H9 (cell line): ENCODE results near the gene IQSEC1. TPM values are rescaled to one million over a fixed set of nuclear protein-coding genes. Genes with fewer than 3 reads are reported as not detected.

ENCODE experiments used
- DNase-seq: peaks from one replicate; pipeline ENCODE4 v3.0.0-alpha.2; 2017
- H2AFZ ChIP-seq: one replicate; pipeline ENCODE4 v1.6.1; 2013; ENCODE audit warnings: mild to moderate bottlenecking, low read length, control low read depth, moderate library complexity
- H2AK5ac ChIP-seq: 2 replicates; pipeline ENCODE4 v1.6.1; 2013; ENCODE audit warnings: low read length, control low read depth, mixed read lengths; ENCODE audit not compliant: insufficient read length
- H2BK120ac ChIP-seq: one replicate; pipeline ENCODE4 v1.6.1; 2013; ENCODE audit warnings: low read depth, mild to moderate bottlenecking, low read length, control low read depth, inconsistent platforms; ENCODE audit not compliant: poor library complexity, severe bottlenecking
- H2BK12ac ChIP-seq: 2 replicates; pipeline ENCODE4 v1.6.1; 2013; ENCODE audit warnings: low read length, control low read depth, mixed read lengths, low read depth; ENCODE audit not compliant: insufficient read length
- H2BK15ac ChIP-seq: 2 replicates; pipeline ENCODE4 v1.6.1; 2013; ENCODE audit warnings: low read depth, low read length, control low read depth
- H2BK20ac ChIP-seq: one replicate; pipeline ENCODE4 v1.6.1; 2013; ENCODE audit warnings: low read depth, mild to moderate bottlenecking, low read length, control low read depth, inconsistent platforms; ENCODE audit not compliant: poor library complexity, severe bottlenecking
- H2BK5ac ChIP-seq: 2 replicates; pipeline ENCODE4 v1.6.1; 2013; ENCODE audit warnings: low read length, control low read depth, mixed read lengths; ENCODE audit not compliant: insufficient read length
- H3K14ac ChIP-seq: 2 replicates; pipeline ENCODE4 v1.6.1; 2013; ENCODE audit warnings: low read length, control low read depth; ENCODE audit not compliant: insufficient read depth
- H3K18ac ChIP-seq: 2 replicates; pipeline ENCODE4 v1.6.1; 2013; ENCODE audit warnings: low read depth, mild to moderate bottlenecking, mixed read lengths, low read length, control low read depth; ENCODE audit not compliant: insufficient read length
- H3K23ac ChIP-seq: 2 replicates; pipeline ENCODE4 v1.6.1; 2013; ENCODE audit warnings: low read length, control low read depth, mixed read lengths, low read depth; ENCODE audit not compliant: insufficient read length
- H3K23me2 ChIP-seq: 2 replicates; pipeline ENCODE4 v1.6.1; 2013; ENCODE audit warnings: low read depth, mild to moderate bottlenecking, mixed read lengths, low read length, control low read depth; ENCODE audit not compliant: insufficient read length, poor library complexity, severe bottlenecking
- H3K27ac ChIP-seq: 2 replicates; pipeline ENCODE4 v1.5.1; 2013; ENCODE audit warnings: low read length, control low read depth, mixed read lengths, low read depth; ENCODE audit not compliant: insufficient read length
- H3K27me3 ChIP-seq: 2 replicates; pipeline ENCODE4 v1.6.1; 2013; ENCODE audit warnings: low read length, control low read depth, inconsistent platforms; ENCODE audit not compliant: insufficient read depth
- H3K4ac ChIP-seq: 2 replicates; pipeline ENCODE4 v1.6.1; 2013; ENCODE audit warnings: low read depth, mild to moderate bottlenecking, control low read depth, inconsistent platforms, low read length, moderate library complexity
- H3K4me1 ChIP-seq: 2 replicates; pipeline ENCODE4 v1.6.1; 2013; ENCODE audit warnings: low read length, control low read depth, inconsistent platforms; ENCODE audit not compliant: insufficient read depth
- H3K4me2 ChIP-seq: 2 replicates; pipeline ENCODE4 v1.6.1; 2013; ENCODE audit warnings: low read length, control low read depth, mixed read lengths; ENCODE audit not compliant: insufficient read length, insufficient read depth
- H3K56ac ChIP-seq: 2 replicates; pipeline ENCODE4 v1.6.1; 2013; ENCODE audit warnings: low read depth, mild to moderate bottlenecking, mixed read lengths, low read length, control low read depth; ENCODE audit not compliant: insufficient read length
- H3K79me1 ChIP-seq: 2 replicates; pipeline ENCODE4 v1.6.1; 2013; ENCODE audit warnings: low read depth, mild to moderate bottlenecking, moderate library complexity, low read length, control low read depth, inconsistent platforms; ENCODE audit not compliant: insufficient read depth, poor library complexity, severe bottlenecking
- H3K79me2 ChIP-seq: 2 replicates; pipeline ENCODE4 v1.6.1; 2013; ENCODE audit warnings: low read length, control low read depth, inconsistent platforms; ENCODE audit not compliant: insufficient read depth
- H3K9ac ChIP-seq: 2 replicates; pipeline ENCODE4 v1.6.1; 2013; ENCODE audit warnings: low read length, control low read depth, mixed read lengths; ENCODE audit not compliant: insufficient read length; ENCODE audit errors: extremely low read depth
- H3K9me3 ChIP-seq: one replicate; pipeline ENCODE4 v1.6.1; 2013; ENCODE audit warnings: low read depth, low read length, inconsistent platforms; ENCODE audit not compliant: control insufficient read depth
- H3T11ph ChIP-seq: one replicate; pipeline ENCODE4 v1.6.1; 2013; ENCODE audit warnings: mild to moderate bottlenecking, low read length, control low read depth, inconsistent platforms
- H4K20me1 ChIP-seq: one replicate; pipeline ENCODE4 v1.6.1; 2013; ENCODE audit not compliant: control insufficient read depth, insufficient read length, insufficient read depth
- H4K5ac ChIP-seq: 2 replicates; pipeline ENCODE4 v1.6.1; 2013; ENCODE audit warnings: low read depth, mild to moderate bottlenecking, mixed read lengths, low read length, control low read depth; ENCODE audit not compliant: insufficient read length
- H4K8ac ChIP-seq: replicated peaks from 2 replicates; pipeline ENCODE4 v1.6.1; 2013; ENCODE audit warnings: low read length, control low read depth, mixed read lengths, low read depth; ENCODE audit not compliant: insufficient read length
- H4K91ac ChIP-seq: 2 replicates; pipeline ENCODE4 v1.6.1; 2013; ENCODE audit warnings: low read depth, mild to moderate bottlenecking, moderate library complexity, mixed read lengths, low read length, control low read depth; ENCODE audit not compliant: insufficient read length
- H3K27ac Mint-ChIP-seq, 3 experiments: 2 replicates in 2 of 3; 3 replicates in 1 of 3; pipeline ENCODE4 v1.8.0; 2020 to 2021; ENCODE audit warnings: mixed read lengths in 3 of 3, mild to moderate bottlenecking in 1 of 3, moderate library complexity in 1 of 3
- H3K27me3 Mint-ChIP-seq: 2 replicates; pipeline ENCODE4 v1.8.0; 2021; ENCODE audit warnings: low read depth, mild to moderate bottlenecking, moderate library complexity, mixed read lengths
- H3K36me3 Mint-ChIP-seq, 3 experiments: 2 replicates in 2 of 3; 3 replicates in 1 of 3; pipeline ENCODE4 v1.8.0; 2020 to 2021; ENCODE audit warnings: low read depth in 3 of 3, mixed read lengths in 3 of 3; ENCODE audit not compliant: insufficient read depth in 1 of 3
- H3K4me1 Mint-ChIP-seq, 2 experiments: 2 replicates each; pipeline ENCODE4 v1.8.0; 2020; ENCODE audit warnings: mixed read lengths in 2 of 2
- H3K4me3 Mint-ChIP-seq, 2 experiments: 2 replicates in 1 of 2; 3 replicates in 1 of 2; pipeline ENCODE4 v1.8.0; 2020 to 2021; ENCODE audit warnings: mild to moderate bottlenecking in 2 of 2, mixed read lengths in 2 of 2, moderate library complexity in 1 of 2
- H3K9me3 Mint-ChIP-seq, 2 experiments: 2 replicates in 1 of 2; 3 replicates in 1 of 2; pipeline ENCODE4 v1.8.0; 2020; ENCODE audit warnings: mild to moderate bottlenecking in 2 of 2, mixed read lengths in 2 of 2, moderate library complexity in 1 of 2
- WGBS: extraction: QIAGEN DNeasy Blood & Tissue Kit; methylation state at CpG from one replicate; pipeline ENCODE4 v1.1.7; 2013; ENCODE audit warnings: missing lambda C conversion rate, low lambda C conversion rate, mixed read lengths; ENCODE audit not compliant: insufficient read length; ENCODE audit errors: extremely low coverage; 5-methylcytosine and 5-hydroxymethylcytosine counted together
- total RNA-seq: library from RNA; stranded (reverse); gene quantifications from 2 replicates; pipeline ENCODE4 v1.2.1, GENCODE V29; 2021
- TF ChIP-seq, protein P1 (sequence below): fragments of 200-600 bp; sonication (generic); conservative IDR thresholded peaks from 3 replicates; pipeline ENCODE4 v1.8.0; 2021; ENCODE audit warnings: antibody characterized with exemption, mild to moderate bottlenecking

Gene IQSEC1
- total RNA-seq, 1 experiment from 2014 or later = 19.1 TPM

- H2BK120ac ChIP-seq = no peak overlapping the region
- H4K91ac ChIP-seq = no peak overlapping the region
- Mint-ChIP-seq H3K27me3 (peaks cover 6% of the 10 kb centered on the region), H3K4me1 (peaks cover 14 to 28% of the 10 kb centered on the region in 2 experiments), H3K36me3 (no peaks in the 10 kb centered on the region), H3K27ac (no peak overlapping the region), H3K4me3 (no peak overlapping the region), H3K9me3 (no peaks in the 10 kb centered on the region; a peak in 1 of 5 replicates)
- no peak overlapping the region for H4K8ac ChIP-seq
- no peak overlapping the region for H3K4ac ChIP-seq
- no peak overlapping the region for H2BK20ac ChIP-seq
- no peak overlapping the region for H3K9ac ChIP-seq
- no peak overlapping the region for H2BK12ac ChIP-seq
- H3K79me1 ChIP-seq = no peaks in the 10 kb centered on the region
- DNase-seq = peak; percentile 75
- H3K56ac ChIP-seq = no peak overlapping the region
- H4K5ac ChIP-seq = no peak overlapping the region
- H3K79me2 ChIP-seq = no peaks in the 10 kb centered on the region
- H3K27ac ChIP-seq = no peak overlapping the region
- H3K14ac ChIP-seq = no peak overlapping the region
- H2AFZ ChIP-seq = no peak overlapping the region
- TF ChIP-seq, protein P1, sequence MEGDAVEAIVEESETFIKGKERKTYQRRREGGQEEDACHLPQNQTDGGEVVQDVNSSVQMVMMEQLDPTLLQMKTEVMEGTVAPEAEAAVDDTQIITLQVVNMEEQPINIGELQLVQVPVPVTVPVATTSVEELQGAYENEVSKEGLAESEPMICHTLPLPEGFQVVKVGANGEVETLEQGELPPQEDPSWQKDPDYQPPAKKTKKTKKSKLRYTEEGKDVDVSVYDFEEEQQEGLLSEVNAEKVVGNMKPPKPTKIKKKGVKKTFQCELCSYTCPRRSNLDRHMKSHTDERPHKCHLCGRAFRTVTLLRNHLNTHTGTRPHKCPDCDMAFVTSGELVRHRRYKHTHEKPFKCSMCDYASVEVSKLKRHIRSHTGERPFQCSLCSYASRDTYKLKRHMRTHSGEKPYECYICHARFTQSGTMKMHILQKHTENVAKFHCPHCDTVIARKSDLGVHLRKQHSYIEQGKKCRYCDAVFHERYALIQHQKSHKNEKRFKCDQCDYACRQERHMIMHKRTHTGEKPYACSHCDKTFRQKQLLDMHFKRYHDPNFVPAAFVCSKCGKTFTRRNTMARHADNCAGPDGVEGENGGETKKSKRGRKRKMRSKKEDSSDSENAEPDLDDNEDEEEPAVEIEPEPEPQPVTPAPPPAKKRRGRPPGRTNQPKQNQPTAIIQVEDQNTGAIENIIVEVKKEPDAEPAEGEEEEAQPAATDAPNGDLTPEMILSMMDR = peak; percentile 67
- no peaks in the 10 kb centered on the region for H3K23me2 ChIP-seq
- no peak overlapping the region for H3K23ac ChIP-seq
- H3K18ac ChIP-seq = no peak overlapping the region
- no peaks in the 10 kb centered on the region for H4K20me1 ChIP-seq
- peaks cover 3% of the 10 kb centered on the region; the same call in 1 of the 2 replicates for H3K4me1 ChIP-seq
- no peak overlapping the region for H3K4me2 ChIP-seq
- no peaks in the 10 kb centered on the region for H3K27me3 ChIP-seq
- no peak overlapping the region for H2BK5ac ChIP-seq
- WGBS = no CpG with 5 or more reads among the region's 7 CpGs
- no peak overlapping the region for H2BK15ac ChIP-seq
- no peaks in the 10 kb centered on the region for H3K9me3 ChIP-seq
- H2AK5ac ChIP-seq = no peak overlapping the region
- H3T11ph ChIP-seq = no peak overlapping the region
Measured at GRCh38 chr3:13027154-13027553, 46.1 kb downstream of the IQSEC1 start.
